Suprapubic skin (tissue), 4 donors: ENCODE results near the gene LINC01488. TPM values are rescaled to one million over a fixed set of nuclear protein-coding genes. Genes with fewer than 3 reads are reported as not detected.

ENCODE experiments used
- DNase-seq, 2 donors: peaks; one replicate each; pipeline ENCODE4 v3.0.0-alpha.2; 2019; ENCODE audit warnings: low spot score in 2 of 2
- H3K27ac ChIP-seq: fragments of 200-600 bp; sonication (generic); one replicate; pipeline ENCODE4 v1.5.1; 2019
- H3K27me3 ChIP-seq: fragments of 200-600 bp; sonication (generic); one replicate; pipeline ENCODE4 v1.5.1; 2019
- H3K36me3 ChIP-seq: fragments of 200-600 bp; sonication (generic); one replicate; pipeline ENCODE4 v1.5.1; 2019
- H3K4me1 ChIP-seq: fragments of 200-600 bp; sonication (generic); one replicate; pipeline ENCODE4 v1.5.1; 2019
- H3K4me3 ChIP-seq: fragments of 200-600 bp; sonication (generic); one replicate; pipeline ENCODE4 v1.5.1; 2019; ENCODE audit warnings: mild to moderate bottlenecking
- H3K9me3 ChIP-seq: fragments of 200-600 bp; sonication (generic); one replicate; pipeline ENCODE4 v1.5.1; 2019
- EP300 ChIP-seq: sonication (generic); formaldehyde crosslinking; IDR thresholded peaks from one replicate; pipeline ENCODE4 v1.6.1; 2017; ENCODE audit warnings: antibody characterized with exemption
- POLR2A ChIP-seq, 2 donors: fragments of 450-650 bp; IDR thresholded peaks; one replicate each; pipeline ENCODE4 v1.6.1; 2017; ENCODE audit warnings: antibody characterized with exemption in 2 of 2, mild to moderate bottlenecking in 2 of 2, moderate library complexity in 2 of 2
- POLR2AphosphoS5 ChIP-seq, 3 donors: sonication (generic); formaldehyde crosslinking; IDR thresholded peaks; one replicate each; pipeline ENCODE4 v1.6.1; 2017; ENCODE audit warnings: antibody characterized with exemption in 3 of 3
- WGBS: methylation state at CpG from one replicate; pipeline ENCODE4 v1.1.5; 2018; 5-methylcytosine and 5-hydroxymethylcytosine counted together
- total RNA-seq, 4 donors: library from RNA; depleted of rRNA; stranded (reverse); fragments of >200 nt; gene quantifications; one replicate each; pipeline ENCODE4 v1.1.0, GENCODE V29; 2016
- TF ChIP-seq, protein P1 (sequence below), 2 donors: fragments of 200-600 bp in 1 of 2; fragments of 450-650 bp in 1 of 2; sonication (generic) in 1 of 2; IDR thresholded peaks; one replicate each; pipeline ENCODE4 v1.5.1; 2016 to 2019; ENCODE audit warnings: antibody characterized with exemption in 2 of 2, mild to moderate bottlenecking in 1 of 2, moderate library complexity in 1 of 2

The LINC01488 gene
- total RNA-seq, 4 donors from 2014 or later, result not detected

DNA sequence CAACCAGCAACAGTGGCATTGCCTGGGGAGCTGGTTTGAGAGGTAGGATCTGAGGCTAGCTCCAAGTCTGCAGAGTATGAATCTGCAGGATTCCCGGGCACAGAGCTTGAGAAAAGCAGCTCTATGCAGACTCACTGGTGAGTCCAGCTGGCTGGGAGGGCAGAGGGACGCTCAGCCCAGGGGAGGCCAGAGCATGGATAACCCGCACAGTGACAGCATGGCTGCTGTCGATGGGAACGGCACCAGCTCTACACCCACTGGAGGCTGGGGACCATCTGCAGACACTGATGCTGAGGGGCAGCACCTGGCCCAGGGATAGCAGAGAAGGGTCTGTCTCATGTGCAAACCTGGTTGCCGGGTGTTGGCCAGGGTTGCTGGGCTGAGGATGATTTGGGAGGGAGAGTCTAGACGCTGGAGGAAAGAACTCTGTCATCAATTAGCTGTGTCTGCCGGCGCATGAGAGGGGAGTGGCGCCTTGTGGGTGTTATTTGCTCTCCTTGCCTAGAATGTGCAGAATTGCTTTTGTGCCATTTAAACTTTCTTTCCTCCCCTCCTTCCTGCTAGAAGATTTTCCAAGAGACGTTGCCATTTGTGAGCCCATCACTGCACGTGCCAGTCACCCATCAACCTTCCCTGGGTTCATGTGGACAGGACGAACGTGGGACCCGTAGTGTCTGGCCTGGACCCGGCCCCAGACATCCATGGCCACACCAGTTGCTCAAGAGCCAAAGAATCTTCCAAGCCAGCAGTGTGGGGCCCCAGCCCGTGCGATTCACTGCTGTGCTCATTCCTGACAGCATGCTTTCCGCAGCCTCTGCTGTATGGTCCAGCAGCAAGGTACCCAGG lies 19.1 kb upstream of the LINC01488 start:
- Histone ChIP-seq H3K36me3 (no peaks in the 10 kb centered on the region), H3K9me3 (no peaks in the 10 kb centered on the region), H3K4me1 (peaks cover 41% of the 10 kb centered on the region), H3K4me3 (no peak overlapping the region), H3K27me3 (no peaks in the 10 kb centered on the region), H3K27ac (peak overlapping the region; percentile 59)
- 58% methylated on average over 17 of the region's 19 CpGs for WGBS
- TF ChIP-seq EP300 (no peak), POLR2A (IDR thresholded peaks at IDR 0.05) (no peak), POLR2AphosphoS5 (IDR thresholded peaks at IDR 0.05) (no peak)
- TF ChIP-seq, protein P1, sequence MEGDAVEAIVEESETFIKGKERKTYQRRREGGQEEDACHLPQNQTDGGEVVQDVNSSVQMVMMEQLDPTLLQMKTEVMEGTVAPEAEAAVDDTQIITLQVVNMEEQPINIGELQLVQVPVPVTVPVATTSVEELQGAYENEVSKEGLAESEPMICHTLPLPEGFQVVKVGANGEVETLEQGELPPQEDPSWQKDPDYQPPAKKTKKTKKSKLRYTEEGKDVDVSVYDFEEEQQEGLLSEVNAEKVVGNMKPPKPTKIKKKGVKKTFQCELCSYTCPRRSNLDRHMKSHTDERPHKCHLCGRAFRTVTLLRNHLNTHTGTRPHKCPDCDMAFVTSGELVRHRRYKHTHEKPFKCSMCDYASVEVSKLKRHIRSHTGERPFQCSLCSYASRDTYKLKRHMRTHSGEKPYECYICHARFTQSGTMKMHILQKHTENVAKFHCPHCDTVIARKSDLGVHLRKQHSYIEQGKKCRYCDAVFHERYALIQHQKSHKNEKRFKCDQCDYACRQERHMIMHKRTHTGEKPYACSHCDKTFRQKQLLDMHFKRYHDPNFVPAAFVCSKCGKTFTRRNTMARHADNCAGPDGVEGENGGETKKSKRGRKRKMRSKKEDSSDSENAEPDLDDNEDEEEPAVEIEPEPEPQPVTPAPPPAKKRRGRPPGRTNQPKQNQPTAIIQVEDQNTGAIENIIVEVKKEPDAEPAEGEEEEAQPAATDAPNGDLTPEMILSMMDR (IDR thresholded peaks at IDR 0.05), result no peak
- no peak for DNase-seq

DNA sequence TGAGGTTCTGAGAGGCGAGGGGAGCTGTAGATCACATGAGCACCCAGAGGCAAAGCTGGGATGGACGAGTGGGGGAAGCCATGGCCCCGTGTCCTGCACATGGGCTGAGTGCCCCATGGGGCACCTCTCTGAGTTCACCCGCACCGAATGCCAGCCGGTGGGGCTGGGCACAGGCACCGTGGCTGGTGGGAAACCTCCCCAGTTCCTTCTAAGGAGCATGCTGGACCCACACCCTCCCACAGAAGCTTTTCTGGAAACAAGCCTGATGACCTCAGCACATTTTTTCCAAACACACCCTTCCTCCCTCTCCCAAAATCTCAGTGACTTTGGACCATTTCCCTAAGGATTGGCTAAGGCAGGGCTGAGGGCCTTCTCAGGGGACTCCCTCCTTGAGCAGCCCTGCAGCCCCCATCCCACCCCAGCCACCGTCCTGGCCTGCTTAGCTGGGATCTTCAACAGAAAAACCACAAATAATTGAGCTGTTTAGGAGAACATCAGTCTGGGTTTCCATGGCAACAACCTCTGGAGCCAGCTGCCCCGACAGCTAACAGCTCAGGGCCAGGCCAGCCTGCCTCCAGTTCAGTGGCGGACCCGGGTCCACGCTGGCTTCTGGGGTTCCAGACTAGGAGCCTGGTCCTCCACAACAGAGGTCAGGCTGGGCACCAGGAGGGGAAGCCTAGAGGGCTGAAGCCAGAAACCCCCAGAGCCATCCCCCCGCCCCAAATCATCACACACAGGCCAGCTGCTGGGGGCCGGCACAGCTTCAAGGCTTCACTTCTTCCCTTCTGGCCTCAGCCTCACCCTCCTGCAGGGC lies 18.1 kb upstream of the LINC01488 start:
- Histone ChIP-seq H3K4me3 (no peak overlapping the region), H3K4me1 (peaks cover 41% of the 10 kb centered on the region), H3K36me3 (no peaks in the 10 kb centered on the region), H3K27ac (peak overlapping the region; percentile 59), H3K9me3 (no peaks in the 10 kb centered on the region), H3K27me3 (no peaks in the 10 kb centered on the region)
- TF ChIP-seq EP300 (no peak), POLR2A (IDR thresholded peaks at IDR 0.05) (no peak), POLR2AphosphoS5 (IDR thresholded peaks at IDR 0.05) (no peak)
- TF ChIP-seq, protein P1 (IDR thresholded peaks at IDR 0.05), result no peak
- no peak for DNase-seq
- WGBS, result 14% methylated on average over 10 of the region's 14 CpGs

DNA sequence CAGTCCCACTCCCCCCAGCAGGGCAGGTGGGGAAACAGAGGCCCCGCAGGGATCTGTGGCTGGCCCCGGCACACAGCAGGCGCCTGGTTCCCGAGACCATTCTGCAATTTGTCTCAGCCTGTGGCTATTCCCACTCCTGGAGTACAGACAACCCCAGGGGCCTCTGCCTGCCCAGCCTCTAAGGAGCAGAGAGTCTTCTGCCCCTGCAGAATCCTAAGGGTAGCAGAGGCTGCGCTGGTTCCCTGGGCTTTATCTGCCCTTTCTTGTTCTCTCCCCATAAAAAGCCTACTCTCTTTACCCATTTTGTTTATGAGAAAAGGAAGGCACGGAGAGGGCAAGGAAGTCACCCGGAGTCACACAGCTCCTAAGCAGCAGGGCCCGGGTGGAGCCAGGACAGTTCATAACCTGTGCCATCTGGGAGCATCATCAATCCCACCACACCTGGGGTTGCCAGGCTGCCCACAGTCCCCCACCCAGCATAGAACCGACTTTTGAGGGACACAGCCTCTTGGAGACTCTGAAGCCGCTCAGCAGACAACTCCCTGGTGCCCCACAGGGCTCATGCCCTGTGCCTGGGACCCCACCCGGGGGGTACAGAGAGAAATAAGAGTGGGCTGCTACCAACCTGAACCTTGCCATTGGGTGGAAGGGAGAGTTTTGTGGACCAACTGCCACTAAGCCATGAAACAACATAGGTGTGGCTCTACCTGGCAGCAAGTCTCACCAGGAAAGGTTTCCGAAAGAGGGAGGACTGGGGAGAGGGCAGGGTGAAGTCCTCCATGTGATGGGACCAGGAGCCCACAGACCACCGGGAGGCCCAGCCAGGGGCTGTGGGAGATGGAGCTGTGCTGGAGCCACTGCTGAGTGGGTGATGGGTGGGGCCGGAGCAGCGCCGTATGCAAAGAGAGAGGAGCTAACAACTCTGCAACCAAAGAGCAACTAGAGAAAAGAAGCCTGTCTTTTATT lies 17.2 kb upstream of the LINC01488 start:
- no peaks in the 10 kb centered on the region for H3K9me3 ChIP-seq
- TF ChIP-seq POLR2A (IDR thresholded peaks at IDR 0.05), result no peak
- TF ChIP-seq POLR2AphosphoS5 (IDR thresholded peaks at IDR 0.05), result no peak
- TF ChIP-seq, protein P1 (IDR thresholded peaks at IDR 0.05), result no peak
- TF ChIP-seq EP300, result no peak
- H3K4me3 ChIP-seq, result no peak overlapping the region
- H3K4me1 ChIP-seq, result peaks cover 41% of the 10 kb centered on the region
- peak overlapping the region; percentile 59 for H3K27ac ChIP-seq
- no peak for DNase-seq
- H3K36me3 ChIP-seq, result no peaks in the 10 kb centered on the region
- 69% methylated on average over 12 of the region's 16 CpGs for WGBS
- H3K27me3 ChIP-seq, result no peaks in the 10 kb centered on the region

DNA sequence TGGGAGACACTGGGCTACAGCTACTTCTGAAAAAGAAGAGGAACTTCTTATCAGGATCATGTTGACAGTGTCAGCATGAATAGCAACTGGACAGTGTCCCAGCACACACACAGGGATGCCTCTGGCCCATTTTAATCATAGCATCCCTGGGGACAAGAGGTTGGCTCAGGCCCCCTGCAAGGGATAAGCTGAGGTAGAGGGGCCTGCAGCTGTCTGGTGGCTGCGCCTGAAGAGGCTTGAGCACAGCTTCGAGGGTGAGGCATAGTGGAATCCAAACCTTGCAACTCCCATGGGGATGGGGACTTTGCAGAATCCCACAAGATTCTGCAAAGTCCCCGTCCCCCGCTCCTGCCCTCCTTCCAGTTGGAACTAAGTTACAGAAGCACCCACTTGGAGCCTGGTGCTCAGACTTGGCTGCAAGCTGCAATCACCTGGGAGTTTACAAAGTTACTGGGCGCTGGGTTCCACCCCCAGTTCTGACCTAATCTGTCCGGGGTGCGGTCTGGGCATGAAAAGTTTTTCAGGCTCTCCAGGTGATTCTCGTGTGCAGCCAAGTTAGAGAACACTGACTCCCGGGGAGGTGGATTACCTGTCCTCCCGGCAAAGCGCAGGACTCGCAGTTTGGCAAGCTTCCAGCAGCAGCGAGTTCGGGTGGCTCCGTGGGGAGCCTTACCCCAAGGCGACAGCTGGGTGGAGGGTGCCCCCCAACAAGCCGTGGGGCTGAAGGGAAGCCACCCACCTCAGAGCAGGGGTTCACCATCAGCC lies 16.0 kb upstream of the LINC01488 start:
- DNase-seq, result no peak
- Histone ChIP-seq H3K4me3 (no peak overlapping the region), H3K36me3 (no peaks in the 10 kb centered on the region), H3K9me3 (no peaks in the 10 kb centered on the region), H3K4me1 (peaks cover 41% of the 10 kb centered on the region), H3K27me3 (no peaks in the 10 kb centered on the region), H3K27ac (no peak overlapping the region)
- TF ChIP-seq POLR2AphosphoS5 (IDR thresholded peaks at IDR 0.05) (no peak), EP300 (no peak), POLR2A (IDR thresholded peaks at IDR 0.05) (no peak)
- TF ChIP-seq, protein P1 (IDR thresholded peaks at IDR 0.05), result no peak
- 54% methylated on average over 4 of the region's 17 CpGs for WGBS
